ENCODE measurements around the gene UXS1.
A peak's percentile ranks its signal among the peaks of the same experiment; 100 is the strongest.

Gene UXS1

DNA sequence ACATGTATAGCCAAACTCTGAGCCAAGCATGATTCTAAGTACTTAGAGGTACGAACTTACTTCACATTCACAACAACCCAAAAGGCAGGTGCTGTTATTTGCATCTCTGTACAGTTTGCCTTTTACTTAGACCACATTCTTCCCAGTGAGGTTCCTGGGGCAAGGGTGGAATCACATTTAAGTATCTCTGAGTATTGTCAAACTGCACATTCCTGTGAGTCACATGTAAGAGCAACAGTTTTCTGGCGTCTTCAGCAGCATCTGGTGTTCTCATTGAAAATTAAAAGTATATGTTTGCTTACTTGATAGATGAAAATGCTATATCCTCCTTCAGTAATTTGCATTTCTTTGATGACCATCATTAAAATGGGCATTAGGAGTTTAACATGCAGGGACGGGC, 119.1 kb downstream of the UXS1 start:
- DNase-seq = no peak

DNA sequence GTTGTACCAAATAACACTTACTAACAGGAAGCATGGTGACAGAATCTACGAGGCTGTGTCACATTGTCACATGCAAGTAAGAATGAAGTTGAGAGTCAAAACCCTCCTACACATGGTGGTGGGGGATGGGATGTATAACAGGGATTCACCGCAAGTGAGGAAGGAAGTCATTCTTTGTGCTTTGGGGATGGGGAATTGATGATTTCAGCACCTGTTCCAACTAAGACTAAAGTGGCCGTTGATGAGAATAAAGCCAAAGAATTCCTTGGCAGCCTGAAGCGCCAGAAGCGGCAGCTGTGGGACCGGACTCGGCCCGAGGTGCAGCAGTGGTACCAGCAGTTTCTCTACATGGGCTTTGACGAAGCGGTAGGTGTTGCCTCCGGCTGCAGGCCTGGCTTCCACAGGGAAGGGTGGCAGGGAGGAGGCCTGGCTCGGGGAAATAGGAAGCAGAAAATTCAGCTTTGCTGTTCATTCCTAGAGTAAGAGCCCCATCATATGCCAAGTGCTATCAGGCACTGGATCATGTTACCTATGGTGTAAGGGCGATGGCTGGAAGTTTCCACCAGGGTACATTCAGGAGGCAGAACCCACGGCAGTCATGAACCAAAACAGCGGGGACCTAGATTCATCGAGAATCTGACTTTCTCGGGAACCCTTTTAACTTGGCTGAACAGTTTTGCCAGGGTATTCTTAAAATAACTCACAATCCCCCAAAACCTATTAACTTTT, 120.3 kb downstream of the UXS1 start:
- no peak for DNase-seq

DNA sequence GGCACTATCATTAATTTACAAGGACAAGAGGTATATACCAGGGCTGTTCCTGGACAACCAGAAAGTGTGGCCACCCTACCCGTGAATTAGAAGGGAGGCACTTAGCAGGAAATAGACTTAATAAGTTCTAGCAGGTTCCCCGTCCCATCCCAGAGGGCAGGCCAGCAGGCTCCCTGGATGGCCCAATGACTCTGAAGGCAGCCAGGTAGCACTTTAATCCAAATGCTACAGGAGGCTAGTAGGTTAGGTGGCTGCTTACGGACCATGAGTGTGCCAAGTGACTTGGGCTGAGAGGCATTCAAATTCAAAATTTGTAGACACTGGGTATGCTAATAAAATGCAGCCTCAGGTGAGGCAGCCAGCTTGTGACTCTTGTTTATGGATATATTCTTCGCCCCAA, 123.9 kb downstream of the UXS1 start:
- no peak for DNase-seq

DNA sequence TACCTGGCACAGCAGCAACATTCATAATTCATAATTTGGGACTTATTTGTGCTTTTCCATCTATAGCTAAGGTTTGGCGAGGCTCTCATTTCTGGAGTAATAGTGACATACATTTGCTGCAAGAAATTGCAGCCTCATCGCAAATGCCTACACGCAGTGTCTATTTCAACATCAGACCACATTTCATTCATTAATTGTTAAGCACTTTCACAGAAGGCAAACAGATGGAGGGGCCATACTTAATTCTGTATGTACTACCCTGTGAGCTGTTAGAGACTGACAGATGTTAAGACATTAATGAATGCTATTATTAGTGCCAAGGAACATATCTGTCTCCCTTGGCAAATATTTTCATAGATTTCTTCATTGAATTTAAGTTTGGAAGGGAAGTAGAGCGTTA, 125.7 kb downstream of the UXS1 start:
- peak; percentile 44 for DNase-seq

DNA sequence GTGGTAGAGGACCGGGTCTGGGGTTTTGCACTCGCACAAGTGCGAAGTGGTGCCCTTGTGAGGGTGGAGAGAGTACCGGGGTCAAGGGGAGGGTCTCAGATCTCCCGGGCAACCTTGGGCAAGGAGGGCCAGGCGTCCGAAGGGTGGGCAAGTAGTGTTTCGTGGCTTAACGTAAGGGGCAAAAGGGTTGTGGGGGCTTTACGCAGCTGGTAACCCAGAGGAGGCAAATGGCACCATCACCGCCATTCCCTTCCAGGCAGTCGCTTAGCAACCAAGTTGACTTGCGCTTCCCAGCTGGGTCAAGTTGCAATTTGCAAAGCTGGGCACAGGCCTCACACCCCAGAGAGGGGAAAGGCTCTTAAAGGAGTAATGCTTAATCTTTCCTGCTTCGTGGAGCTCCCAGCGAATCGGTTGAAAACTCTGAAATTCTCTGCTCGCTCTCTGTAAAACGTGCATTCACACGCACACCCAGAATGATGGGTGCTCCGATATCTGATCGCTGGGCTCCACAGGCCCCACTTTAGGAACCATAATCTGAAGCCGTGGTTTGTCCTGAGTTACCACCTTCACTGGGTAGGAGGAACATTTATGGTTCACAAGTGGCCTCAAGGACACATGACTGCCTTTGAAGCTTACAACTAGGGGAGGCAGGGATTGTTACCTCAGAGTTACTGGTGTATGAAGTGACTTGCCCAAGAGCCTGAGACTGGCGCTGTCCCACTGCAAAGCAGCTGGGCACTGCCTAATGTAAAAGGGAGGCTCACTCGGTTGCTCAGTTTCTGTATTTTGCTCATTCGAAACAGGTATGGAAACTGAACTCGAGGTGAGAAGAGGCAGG, 127.9 kb downstream of the UXS1 start:
- DNase-seq = no peak

DNA sequence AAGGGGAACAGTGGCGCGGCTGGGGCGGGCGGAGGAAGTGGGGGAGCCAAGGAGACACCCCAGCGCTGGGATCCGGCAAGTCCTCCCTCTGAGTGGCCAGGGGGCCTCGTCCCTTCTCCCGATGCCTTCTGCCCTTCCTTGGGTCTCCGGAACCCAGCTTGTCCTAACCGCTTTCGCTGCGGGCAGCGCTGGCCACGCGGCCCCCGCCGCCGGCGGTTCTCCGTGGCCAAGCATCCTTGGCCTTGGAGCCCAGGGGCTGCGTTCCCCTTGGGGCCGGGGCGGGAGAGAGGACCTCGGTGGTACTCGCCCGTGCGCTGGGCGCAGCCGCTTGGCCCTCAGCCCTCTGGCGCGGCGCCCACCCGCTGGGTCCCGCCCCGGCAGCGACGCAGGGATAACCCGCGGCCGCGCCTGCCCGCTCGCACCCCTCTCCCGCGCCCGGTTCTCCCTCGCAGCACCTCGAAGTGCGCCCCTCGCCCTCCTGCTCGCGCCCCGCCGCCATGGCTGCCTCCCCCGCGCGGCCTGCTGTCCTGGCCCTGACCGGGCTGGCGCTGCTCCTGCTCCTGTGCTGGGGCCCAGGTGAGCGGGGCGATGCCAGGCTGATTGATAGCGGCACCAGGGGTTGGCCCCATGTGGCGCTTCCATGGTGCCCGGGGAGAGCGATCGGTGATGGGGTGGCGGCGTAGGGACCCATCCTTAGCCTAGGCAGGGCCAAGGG, 128.7 kb downstream of the UXS1 start:
- DNase-seq = no peak

DNA sequence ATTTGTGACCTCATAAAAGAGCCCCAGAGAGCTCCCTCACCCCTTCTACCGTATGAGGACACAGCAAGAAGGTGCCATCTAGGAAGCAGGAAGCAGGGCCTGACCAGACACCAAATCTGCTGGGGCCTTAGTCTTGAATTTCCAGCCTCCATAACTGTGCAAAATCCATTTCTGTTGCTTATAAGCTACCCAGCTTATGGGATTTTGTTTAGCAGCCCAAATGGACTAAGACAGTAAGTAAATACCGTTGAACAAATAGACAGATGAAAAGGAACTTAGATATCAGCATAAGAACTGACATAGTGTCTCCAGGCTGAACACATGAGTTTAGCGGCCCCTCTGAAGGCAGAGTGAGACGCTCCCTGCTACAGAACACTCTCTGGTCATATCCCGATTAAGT, 130.9 kb downstream of the UXS1 start:
- no peak for DNase-seq

DNA sequence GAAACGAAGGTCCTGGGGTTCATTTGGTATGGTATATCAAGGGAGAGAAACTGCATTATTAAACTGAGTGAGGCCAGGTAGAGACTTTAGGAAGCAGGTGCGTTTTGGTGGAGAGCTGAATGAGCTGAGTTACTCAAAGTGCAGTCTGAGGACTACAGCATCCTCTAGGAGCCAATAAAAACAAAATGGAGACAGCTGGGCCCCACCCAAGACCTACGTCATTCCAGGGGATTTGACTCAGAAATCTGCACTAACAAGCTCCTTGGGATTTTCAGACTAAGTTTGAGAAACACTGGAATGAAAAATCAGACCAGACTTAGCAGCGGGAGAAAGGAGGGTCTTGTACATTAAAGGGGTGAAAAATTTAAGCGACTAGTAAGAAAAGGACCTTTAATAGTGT, 131.5 kb downstream of the UXS1 start:
- DNase-seq = no peak

DNA sequence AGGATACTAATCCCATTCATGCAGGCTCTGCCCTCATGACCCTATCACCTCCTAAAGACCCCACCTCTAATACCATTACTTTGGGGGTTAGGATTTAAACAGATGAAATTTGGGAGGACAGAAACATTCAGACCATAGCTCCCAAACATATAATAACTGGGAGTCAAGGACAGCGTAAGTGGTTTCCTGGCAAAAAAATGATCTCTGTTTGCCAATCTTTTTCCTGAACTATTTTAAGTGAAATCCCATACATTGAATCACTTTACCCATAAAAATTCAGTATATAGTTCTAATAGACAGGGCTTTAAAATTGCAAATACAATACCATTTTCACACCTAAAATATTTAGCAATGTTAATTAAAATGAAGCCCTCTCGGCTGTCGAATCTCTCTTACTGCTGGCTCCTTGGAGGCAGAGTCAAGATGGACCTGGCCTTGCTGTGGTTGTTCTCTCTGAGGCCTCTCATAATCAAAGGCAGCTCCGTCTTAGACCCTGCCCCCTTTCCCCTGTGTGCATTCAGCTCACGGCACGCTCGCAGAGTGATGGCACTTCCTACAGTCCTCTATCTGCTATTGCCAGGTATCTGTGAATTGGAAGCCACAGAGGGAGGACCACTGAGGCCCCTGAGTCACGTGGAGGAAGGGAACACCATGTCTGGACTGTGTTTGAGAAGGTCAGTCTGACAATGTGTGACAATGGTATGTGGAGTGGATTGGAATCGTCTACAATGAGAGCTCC, 132.3 kb downstream of the UXS1 start:
- DNase-seq = no peak

DNA sequence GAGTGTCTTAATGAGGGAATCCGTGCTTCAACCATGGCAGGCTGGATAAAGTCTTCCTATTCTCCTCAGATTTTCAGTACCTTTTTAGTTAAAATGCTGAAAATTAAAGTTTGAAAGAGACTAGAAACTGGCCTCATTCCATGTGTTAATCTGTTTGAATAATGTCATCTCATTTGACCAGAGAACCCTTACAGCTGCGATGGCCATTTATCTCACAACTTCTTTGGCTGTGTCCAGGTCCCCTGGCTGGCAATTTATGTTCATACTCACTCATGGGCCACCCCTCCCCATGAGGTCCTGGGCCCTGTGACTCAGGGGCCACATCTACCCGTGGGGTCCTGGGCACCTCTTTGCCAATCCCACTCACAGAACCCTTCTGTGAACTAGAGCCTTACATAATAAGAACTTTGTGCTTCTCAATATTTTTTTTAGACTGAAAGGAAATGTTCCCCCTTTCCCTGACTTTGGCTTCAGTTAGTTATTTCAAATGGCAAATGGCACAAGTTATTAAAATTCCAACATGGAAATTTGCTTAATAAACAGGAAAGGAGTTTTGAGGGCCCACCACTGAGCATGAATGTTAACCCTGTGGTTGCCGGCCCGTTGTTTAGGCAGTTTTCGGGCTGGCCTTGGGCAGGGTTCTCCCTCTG, 134.6 kb downstream of the UXS1 start:
- DNase-seq = no peak

DNA sequence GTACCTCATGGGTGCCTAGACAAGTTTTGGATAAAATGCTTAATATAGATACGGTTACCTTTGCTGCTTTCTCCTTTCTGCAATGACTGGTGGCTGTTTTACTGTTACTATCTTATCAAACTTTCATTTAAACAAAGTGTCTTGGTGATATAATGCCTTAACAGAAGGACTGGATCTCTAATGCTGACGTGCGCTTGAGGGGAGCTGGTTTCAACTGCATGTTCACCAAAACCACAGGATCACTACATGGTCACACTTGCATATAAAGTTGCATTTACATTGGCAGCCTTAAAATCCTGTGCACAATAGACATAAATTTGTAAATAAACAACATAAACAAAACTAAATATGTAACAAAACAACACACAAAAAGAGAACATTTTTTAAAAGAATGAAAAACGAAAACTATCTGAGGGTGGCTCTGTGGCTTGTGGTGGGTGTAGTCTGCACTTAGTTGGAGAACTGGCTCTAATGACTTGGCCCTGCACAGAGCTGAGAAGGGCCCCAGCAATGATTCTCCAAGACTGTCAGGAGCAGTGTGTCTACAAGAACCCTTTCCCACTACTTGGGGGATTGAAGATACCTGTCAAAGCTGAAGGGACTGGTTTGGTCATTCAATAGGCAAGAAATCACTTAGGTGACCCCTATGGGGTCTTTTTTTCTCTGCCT, 135.5 kb downstream of the UXS1 start:
- DNase-seq = no peak

DNA sequence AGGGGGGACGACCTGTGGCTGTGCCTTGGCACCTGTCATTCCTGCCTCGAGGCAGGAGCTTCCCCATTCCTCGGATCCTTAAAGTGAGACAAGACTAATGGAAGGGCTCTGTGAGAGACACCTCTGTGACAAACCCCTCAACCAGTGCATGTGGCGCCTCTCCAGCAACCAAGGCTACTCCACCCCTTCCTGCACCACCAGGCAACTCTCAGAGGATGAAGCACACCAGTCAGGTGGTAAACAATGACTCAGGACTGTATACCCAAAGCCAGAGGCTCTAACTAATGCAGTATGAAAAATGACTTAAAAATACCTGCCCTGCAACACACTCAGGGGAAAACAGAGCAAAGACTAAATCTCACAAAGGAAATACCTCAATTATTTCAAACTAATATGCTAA, 136.9 kb downstream of the UXS1 start:
- no peak for DNase-seq

DNA sequence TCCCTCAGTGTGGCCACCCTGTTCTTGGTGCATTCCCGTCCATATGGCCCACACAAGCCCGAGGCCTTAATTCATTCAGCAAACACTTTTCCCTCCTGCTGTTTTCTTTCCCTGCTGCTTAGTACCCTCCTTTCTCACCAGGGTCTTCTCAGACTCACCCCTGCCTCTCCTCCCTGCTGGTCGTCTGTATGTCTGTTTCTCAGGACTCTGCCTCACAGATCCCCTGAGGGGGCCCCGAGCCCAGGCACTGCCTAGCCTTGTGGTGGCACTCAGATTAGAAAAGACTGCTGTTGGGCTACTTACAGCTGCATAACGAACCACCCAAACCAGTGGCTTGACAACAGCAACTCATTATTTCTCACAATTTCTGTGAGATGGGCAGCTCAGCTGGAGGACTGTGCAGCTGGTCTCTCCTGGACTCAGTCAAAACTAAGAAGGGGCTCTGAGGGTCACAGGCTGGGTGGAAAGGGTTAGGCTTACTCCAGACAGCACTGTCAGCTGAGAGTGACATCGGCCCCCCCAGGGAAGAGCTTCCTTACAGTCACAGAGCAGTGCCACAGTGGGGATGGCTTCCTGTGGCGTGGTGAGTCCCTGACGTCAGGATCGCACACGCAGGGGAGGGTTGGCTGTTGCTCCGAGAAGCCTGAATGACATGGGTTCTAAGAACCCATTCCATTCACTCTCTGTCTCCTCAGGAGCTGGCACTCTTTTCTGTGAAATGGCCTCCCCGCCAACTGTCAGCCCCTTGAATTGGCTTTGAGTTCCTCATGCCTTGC, 139.0 kb downstream of the UXS1 start:
- DNase-seq = no peak

DNA sequence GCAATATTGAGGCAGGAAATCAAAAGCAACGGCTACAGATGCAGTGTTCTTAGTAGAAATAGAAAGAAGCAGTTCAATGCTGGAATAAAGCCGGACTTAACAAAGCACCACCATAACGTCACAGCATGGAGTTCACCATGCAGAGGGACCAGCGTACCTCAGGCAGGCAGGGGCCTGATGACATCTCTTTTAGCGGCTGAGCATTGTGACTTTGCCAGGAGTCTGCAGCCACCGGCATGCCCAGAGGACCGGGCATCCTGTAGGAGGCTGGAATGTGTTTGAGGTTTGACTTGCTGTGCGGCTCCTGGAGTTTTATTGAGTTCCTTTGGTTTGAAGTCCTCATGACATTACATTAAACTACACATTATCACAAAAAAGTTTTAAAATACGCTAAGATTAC, 139.8 kb downstream of the UXS1 start:
- DNase-seq = no peak

DNA sequence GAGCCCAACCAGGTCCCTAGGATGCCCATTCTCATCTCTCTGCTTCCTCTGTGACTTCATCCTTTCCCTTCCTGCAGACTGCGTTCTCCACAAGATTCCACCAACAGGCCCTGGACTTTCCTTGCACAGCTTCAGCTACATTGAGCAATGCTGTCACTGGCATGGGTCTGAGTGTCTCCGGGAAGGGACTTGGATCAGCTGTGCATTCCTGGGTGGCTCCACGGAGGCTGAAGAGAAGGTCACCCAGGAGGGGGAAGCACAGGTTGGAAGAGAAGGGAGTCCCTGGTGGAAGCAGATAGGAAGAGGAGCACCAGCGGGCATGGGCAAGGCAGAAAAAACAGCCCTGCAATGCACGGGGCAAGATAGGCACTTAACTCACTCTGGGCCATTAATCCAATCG, 140.5 kb downstream of the UXS1 start:
- DNase-seq = no peak

DNA sequence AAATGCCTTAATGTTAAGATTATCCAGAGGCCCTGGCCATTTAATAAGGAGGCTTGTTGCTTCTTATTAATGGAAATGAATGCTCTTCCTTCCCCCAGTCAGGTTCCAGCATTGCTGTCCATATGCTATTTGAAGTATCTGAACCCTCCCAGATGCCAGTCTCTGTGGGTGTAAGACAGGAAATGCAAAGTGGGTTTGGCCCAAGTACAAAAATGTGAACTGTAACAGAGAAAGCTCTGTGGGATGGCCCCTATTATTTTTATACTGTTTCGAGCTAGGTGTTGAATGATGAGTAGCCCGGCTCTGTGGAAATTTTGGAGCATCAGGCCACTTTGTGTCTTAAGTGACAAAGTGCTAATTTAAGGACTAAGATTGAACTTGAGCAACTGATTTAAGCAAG, 141.0 kb downstream of the UXS1 start:
- peak; percentile 75 for DNase-seq

DNA sequence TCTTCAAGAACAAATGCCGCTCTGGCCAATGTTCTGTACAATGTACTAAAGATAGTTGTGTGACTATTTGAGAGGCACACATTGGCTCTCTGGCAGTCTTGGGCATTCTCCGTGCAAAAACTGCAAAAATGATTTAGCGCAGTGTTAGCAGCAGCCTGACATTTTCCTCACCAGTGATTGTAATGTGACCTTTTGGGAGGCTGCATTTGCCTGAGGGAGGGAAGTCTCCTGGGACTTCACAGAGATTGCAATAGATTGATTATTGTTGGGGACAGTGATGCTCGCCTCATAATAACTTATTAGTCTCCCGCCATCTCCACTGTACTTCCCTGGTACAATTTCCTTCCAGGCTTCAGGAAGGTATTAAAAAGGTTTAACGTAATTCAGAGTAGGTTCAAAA, 149.2 kb downstream of the UXS1 start:
- no peak for DNase-seq

DNA sequence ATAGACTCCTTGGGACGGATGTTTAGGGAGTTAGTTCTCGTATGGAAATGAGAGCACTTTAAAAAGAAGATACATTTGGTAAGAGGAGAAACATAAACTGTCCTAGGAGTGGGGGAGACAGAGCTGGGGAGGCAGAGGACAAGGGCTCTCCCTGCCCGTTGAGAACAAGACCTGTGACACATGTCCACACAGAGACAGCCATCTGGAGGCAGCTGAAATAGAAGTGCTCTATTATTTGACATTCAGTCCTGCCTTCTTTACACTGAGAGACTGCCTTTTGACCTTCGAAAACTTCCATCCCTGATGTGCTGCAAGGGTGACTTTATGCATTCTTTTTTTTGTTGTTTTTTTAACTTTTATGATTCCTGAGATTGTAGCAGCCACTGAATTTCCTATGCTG, 150.1 kb downstream of the UXS1 start:
- no peak for DNase-seq
